Measurements from ENCODE around the gene GGTLC3.
"Not testable (repeated sequence)": the region's sequence is repeated elsewhere in the genome, so short reads cannot be mapped to it uniquely, and the experiment has no call there.

Gene GGTLC3

GRCh38 chr22:18518061-18518460, at the start of gene GGTLC3:
Gene GGTLC3 (minus strand): TSS chr22:18518161. CDS start chr22:18517897, 264 bp downstream.
- not testable (repeated sequence) for H3K4me1 Mint-ChIP-seq; H3K27ac Mint-ChIP-seq; H3K9me3 Mint-ChIP-seq; H3K36me3 Mint-ChIP-seq (ENCODE audit: low read depth); DNase-seq; H3K27me3 Mint-ChIP-seq (ENCODE audit: low read depth, poor library complexity); H3K4me3 Mint-ChIP-seq

DNA sequence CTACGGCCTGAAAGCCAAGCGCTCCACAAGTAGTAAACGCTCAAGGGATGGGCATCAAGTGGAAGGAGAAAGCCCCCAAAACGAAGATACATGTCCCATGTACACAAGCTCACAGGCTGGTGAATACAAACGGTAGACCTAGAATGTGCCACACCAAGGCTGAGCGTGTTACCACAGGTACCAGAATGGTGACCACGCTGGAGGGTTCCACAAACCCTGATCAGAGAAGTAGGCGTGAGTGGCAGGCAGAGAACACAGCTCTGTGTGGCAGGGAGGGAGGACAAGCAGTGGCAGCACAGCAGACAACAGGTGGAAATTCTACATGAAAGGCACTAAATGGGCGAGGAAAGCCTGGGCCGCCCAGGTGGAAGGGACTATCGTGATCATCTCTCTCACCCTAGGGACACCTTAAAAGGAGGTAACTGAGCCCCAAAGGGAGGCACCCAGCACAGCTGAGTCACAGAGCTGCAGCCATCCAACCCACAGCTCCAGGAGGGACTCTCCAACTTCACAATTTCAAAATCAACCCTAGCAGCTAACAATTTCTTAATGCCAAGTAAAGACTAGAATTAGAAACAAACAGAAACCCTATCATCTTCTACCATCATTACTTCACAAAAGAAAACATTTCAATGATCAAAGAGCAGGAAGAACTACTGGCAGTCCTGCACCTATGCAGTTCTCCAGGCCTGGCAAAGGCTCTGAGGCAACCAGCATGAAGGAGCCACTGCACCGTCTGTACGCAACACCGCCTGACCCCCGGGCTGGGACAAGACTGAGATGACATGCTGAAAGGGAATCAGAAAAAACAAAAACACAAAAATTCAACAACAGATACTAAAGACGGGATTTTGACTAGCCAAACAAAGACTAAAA, 42.4 kb upstream of the GGTLC3 start:
- H3K27ac Mint-ChIP-seq; H3K27me3 Mint-ChIP-seq (ENCODE audit: low read depth, poor library complexity); H3K4me1 Mint-ChIP-seq; H3K9me3 Mint-ChIP-seq; DNase-seq; H3K36me3 Mint-ChIP-seq (ENCODE audit: low read depth); H3K4me3 Mint-ChIP-seq: not testable (repeated sequence)

DNA sequence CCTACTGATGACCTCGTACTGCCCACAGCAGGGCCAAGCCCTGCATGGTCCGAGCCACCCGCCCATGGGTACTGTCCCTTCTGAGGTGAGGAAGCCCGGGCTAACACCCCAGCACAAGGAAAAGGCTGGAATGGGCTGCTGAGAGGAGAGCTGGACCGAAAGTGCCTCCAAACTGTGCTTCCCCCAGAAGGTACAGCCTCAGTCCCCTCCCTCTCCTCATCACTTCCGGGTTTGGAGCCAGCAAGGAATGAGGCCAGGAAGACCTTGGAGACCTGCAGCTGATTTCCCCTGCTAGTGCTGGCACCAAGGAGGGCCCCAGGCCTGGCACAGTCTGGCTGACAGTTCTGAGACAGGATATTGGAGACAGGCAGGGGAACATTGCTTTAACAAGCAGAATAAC, 41.0 kb upstream of the GGTLC3 start:
- H3K4me1 Mint-ChIP-seq; H3K27ac Mint-ChIP-seq; H3K36me3 Mint-ChIP-seq (ENCODE audit: low read depth); DNase-seq; H3K4me3 Mint-ChIP-seq; H3K9me3 Mint-ChIP-seq; H3K27me3 Mint-ChIP-seq (ENCODE audit: low read depth, poor library complexity): not testable (repeated sequence)

- not testable (repeated sequence) for H3K27ac Mint-ChIP-seq; H3K4me1 Mint-ChIP-seq; H3K4me3 Mint-ChIP-seq; H3K36me3 Mint-ChIP-seq (ENCODE audit: low read depth); DNase-seq; H3K9me3 Mint-ChIP-seq; H3K27me3 Mint-ChIP-seq (ENCODE audit: low read depth, poor library complexity)
Observed at GRCh38 chr22:18558516-18558915, 40.6 kb upstream of the GGTLC3 start.

GRCh38 chr22:18554280-18555256, 36.6 kb upstream of the GGTLC3 start:
- not testable (repeated sequence) for H3K9me3 Mint-ChIP-seq; DNase-seq; H3K27ac Mint-ChIP-seq; H3K27me3 Mint-ChIP-seq (ENCODE audit: low read depth, poor library complexity); H3K4me3 Mint-ChIP-seq; H3K36me3 Mint-ChIP-seq (ENCODE audit: low read depth); H3K4me1 Mint-ChIP-seq

GRCh38 chr22:18552839-18553597, 35.1 kb upstream of the GGTLC3 start:
- H3K27ac Mint-ChIP-seq; H3K9me3 Mint-ChIP-seq; H3K36me3 Mint-ChIP-seq (ENCODE audit: low read depth); H3K4me1 Mint-ChIP-seq; H3K27me3 Mint-ChIP-seq (ENCODE audit: low read depth, poor library complexity); H3K4me3 Mint-ChIP-seq; DNase-seq: not testable (repeated sequence)

GRCh38 chr22:18551046-18551445, 33.1 kb upstream of the GGTLC3 start:
- H3K36me3 Mint-ChIP-seq (ENCODE audit: low read depth); H3K9me3 Mint-ChIP-seq; DNase-seq; H3K4me1 Mint-ChIP-seq; H3K4me3 Mint-ChIP-seq; H3K27me3 Mint-ChIP-seq (ENCODE audit: low read depth, poor library complexity); H3K27ac Mint-ChIP-seq: not testable (repeated sequence)

GRCh38 chr22:18549458-18550179, 31.7 kb upstream of the GGTLC3 start:
- H3K27me3 Mint-ChIP-seq (ENCODE audit: low read depth, poor library complexity); H3K36me3 Mint-ChIP-seq (ENCODE audit: low read depth): not testable (repeated sequence)

DNA sequence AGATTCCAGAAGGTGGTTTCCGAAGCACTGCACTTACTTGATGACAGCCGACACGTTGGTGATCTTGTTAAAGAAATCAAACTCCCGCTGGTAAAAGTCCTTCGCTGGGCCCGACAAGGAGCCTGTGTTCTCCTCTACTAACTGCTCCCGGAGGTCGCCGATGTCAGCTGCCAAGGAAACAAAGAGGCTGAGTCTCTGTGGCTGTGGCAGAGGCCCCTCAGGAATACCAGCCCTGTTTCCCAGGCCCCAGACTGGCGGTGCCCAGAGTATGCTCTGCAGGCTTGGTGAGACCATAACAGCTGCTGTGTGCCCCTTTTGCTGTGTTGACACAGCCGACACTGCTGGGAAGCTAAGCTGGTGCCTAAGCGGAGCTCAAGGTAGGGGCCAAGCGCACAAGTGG, 26.7 kb upstream of the GGTLC3 start:
- not testable (repeated sequence) for H3K4me3 Mint-ChIP-seq; H3K27me3 Mint-ChIP-seq (ENCODE audit: low read depth, poor library complexity); H3K9me3 Mint-ChIP-seq; H3K36me3 Mint-ChIP-seq (ENCODE audit: low read depth); H3K27ac Mint-ChIP-seq; DNase-seq; H3K4me1 Mint-ChIP-seq

More at GRCh38 chr22:18549458-18550179, 31.7 kb upstream of the GGTLC3 start:
- not testable (repeated sequence) for H3K9me3 Mint-ChIP-seq, H3K4me3 Mint-ChIP-seq, H3K4me1 Mint-ChIP-seq, H3K27ac Mint-ChIP-seq, DNase-seq

- not testable (repeated sequence) for H3K4me3 Mint-ChIP-seq; H3K4me1 Mint-ChIP-seq; H3K27me3 Mint-ChIP-seq (ENCODE audit: low read depth, poor library complexity); H3K9me3 Mint-ChIP-seq; H3K36me3 Mint-ChIP-seq (ENCODE audit: low read depth); DNase-seq; H3K27ac Mint-ChIP-seq
Observed at GRCh38 chr22:18543400-18543799, 25.4 kb upstream of the GGTLC3 start.

- H3K36me3 Mint-ChIP-seq (ENCODE audit: low read depth); DNase-seq; H3K27ac Mint-ChIP-seq; H3K4me1 Mint-ChIP-seq; H3K27me3 Mint-ChIP-seq (ENCODE audit: low read depth, poor library complexity); H3K4me3 Mint-ChIP-seq; H3K9me3 Mint-ChIP-seq: not testable (repeated sequence)
Observed at GRCh38 chr22:18539994-18540393, 22.0 kb upstream of the GGTLC3 start.

DNA sequence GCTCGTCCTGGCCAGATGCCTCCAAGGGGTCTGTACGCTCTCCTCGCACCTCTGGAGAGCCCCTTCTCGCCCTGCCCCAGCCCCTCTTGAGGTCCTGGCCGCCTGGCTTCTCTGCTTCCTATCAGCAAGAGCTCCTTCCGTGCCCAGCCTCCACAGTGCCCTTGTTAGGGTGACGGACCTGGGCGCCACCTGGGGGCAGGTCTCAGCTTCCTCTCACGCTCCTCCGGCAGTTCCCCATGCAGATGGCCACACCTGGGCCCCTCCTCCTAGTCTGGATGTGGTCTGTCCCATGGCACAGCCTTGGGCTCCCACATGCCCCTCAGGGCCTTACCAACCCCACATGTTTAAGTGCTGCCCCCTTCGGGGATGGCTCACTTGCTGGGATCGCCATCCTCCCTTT, 16.4 kb upstream of the GGTLC3 start:
- H3K4me1 Mint-ChIP-seq; H3K27me3 Mint-ChIP-seq (ENCODE audit: low read depth, poor library complexity); H3K36me3 Mint-ChIP-seq (ENCODE audit: low read depth); H3K9me3 Mint-ChIP-seq; H3K27ac Mint-ChIP-seq; H3K4me3 Mint-ChIP-seq; DNase-seq: not testable (repeated sequence)

DNA sequence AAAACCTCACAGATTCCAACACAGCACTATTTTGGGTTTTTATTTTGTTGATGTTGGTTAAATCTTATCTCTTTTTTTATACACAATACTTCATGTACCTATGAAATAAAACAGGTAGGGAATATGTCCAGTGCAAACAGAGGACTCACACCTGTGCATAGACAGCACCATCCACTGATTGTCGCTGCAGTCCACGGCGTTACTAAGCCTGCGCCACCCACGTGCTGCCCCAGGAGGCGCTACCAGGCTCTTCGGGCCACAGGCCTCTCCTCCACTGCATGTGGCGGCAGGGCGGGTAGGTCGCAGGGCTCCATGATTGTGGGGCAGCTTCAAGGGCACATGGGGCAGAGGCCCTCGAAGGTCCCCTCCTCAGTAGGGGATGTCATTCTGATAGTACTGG, 15.7 kb upstream of the GGTLC3 start:
- H3K4me3 Mint-ChIP-seq; H3K36me3 Mint-ChIP-seq (ENCODE audit: low read depth); H3K4me1 Mint-ChIP-seq; DNase-seq; H3K27ac Mint-ChIP-seq; H3K9me3 Mint-ChIP-seq; H3K27me3 Mint-ChIP-seq (ENCODE audit: low read depth, poor library complexity): not testable (repeated sequence)
